Activated CD8-positive, alpha-beta T cell treated with anti-CD3 and anti-CD28 coated beads, Interleukin-2, amount 10 ng/mL, durations not matched to agents 7 days and 5 days (primary cell): ENCODE results near the gene METRNL. TPM values are rescaled to one million over a fixed set of nuclear protein-coding genes. Genes with fewer than 3 reads are reported as not detected.
"Not testable (repeated sequence)": the region's sequence is repeated elsewhere in the genome, so short reads cannot be mapped to it uniquely, and the experiment has no call there.

Source experiments
- ATAC-seq: fragments of 150-1000 bp; cut with Tn5 transposase; one replicate; pipeline ENCODE4 v1.10.0; 2021; ENCODE audit warnings: moderate library complexity
- CTCF ChIA-PET: fragments of 350-600 bp; sonication (Branson Sonifier 250); formaldehyde crosslinking; loops from one replicate; lab custom pipeline; 2021; ENCODE audit warnings: antibody characterized with exemption; lab: Charles Lee
- POLR2A ChIA-PET: fragments of 350-600 bp; sonication (Branson Sonifier 250); formaldehyde crosslinking; loops from one replicate; lab custom pipeline; 2021; ENCODE audit warnings: antibody characterized with exemption; lab: Charles Lee
- DNase-seq: peaks from one replicate; pipeline ENCODE4 v3.0.0-alpha.2; 2020
- H3K27ac Mint-ChIP-seq: one replicate; pipeline ENCODE4 v1.8.0; 2021; ENCODE audit warnings: mild to moderate bottlenecking, mixed read lengths
- H3K27me3 Mint-ChIP-seq: one replicate; pipeline ENCODE4 v1.8.0; 2021; ENCODE audit warnings: low read depth, mixed read lengths
- H3K36me3 Mint-ChIP-seq: one replicate; pipeline ENCODE4 v1.8.0; 2021; ENCODE audit warnings: low read depth, mixed read lengths
- H3K4me1 Mint-ChIP-seq: one replicate; pipeline ENCODE4 v1.8.0; 2021; ENCODE audit warnings: low read depth, mixed read lengths
- H3K4me3 Mint-ChIP-seq: one replicate; pipeline ENCODE4 v1.8.0; 2021; ENCODE audit warnings: mild to moderate bottlenecking, mixed read lengths
- H3K9me3 Mint-ChIP-seq: one replicate; pipeline ENCODE4 v1.8.0; 2022; ENCODE audit warnings: mixed read lengths; ENCODE audit not compliant: insufficient read depth
- total RNA-seq, 2 experiments: library from RNA; stranded (reverse); gene quantifications; one replicate each; pipeline ENCODE4 v1.2.3, GENCODE V29; 2021

Gene METRNL
- total RNA-seq, 2 experiments from 2014 or later, result 3.0 to 4.8 TPM

GRCh38 chr17:83041305-83041704, 38.1 kb upstream of the METRNL start:
- no peak overlapping the region for H3K27ac Mint-ChIP-seq
- ChIA-PET POLR2A (no interaction called here), CTCF (no interaction called here)
- peaks cover 12% of the 10 kb centered on the region for H3K4me1 Mint-ChIP-seq
- H3K36me3 Mint-ChIP-seq, result peaks cover 62% of the 10 kb centered on the region
- peaks cover 26% of the 10 kb centered on the region for H3K9me3 Mint-ChIP-seq
- DNase-seq (no peak), ATAC-seq (no peak)
- no peaks in the 10 kb centered on the region for H3K27me3 Mint-ChIP-seq
- no peak overlapping the region for H3K4me3 Mint-ChIP-seq

DNA sequence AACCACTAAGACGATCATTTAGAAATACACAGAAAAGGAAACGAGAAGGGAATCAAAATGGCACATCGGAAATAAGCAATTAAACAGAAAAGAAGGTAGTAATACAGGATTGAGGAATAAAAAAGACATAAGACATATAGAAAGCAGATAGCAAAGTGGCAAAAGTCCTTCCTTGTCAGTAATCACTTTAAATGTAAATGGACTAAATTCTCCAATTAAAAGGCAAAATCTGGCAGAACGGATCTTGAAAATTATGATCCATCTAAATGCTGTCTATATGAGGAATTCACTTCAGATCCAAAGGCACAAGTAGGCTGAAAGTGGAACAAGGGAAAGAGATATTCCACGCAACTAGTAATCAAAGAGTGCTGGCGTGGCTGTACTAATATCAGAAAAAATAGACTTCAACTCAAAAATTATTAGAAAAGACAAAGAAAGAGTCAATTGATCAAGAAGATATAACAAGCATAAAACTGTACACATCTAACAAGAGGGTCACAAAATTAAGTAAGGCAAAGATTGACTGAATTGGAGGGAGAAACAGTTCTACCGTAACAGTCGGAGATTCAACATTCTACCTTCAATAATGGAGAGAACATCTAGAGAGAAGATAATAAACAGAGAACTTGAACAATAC, 36.8 kb upstream of the METRNL start:
- CTCF ChIA-PET, result interaction anchor here (1.2 kb wide), 1 partner anchor 11 kb away, joined by 3 read pairs; no protein-coding TSS in a partner anchor

GRCh38 chr17:83044479-83044878, 34.9 kb upstream of the METRNL start:
- H3K27ac Mint-ChIP-seq, H3K4me3 Mint-ChIP-seq, ATAC-seq, H3K27me3 Mint-ChIP-seq, DNase-seq, CTCF ChIA-PET: not testable (repeated sequence)
- peaks cover 30% of the 10 kb centered on the region for H3K9me3 Mint-ChIP-seq
- POLR2A ChIA-PET, result interaction anchor here (0.5 kb wide), 1 partner anchor 140 kb away, joined by 3 read pairs; no protein-coding TSS in a partner anchor
- H3K36me3 Mint-ChIP-seq, result peaks cover 70% of the 10 kb centered on the region
- peaks cover 33% of the 10 kb centered on the region for H3K4me1 Mint-ChIP-seq

More for the DNA sequence above, 36.8 kb upstream of the METRNL start:
- DNase-seq, result no peak
- Mint-ChIP-seq H3K4me3 (no peak overlapping the region), H3K36me3 (peaks cover 64% of the 10 kb centered on the region), H3K4me1 (peaks cover 16% of the 10 kb centered on the region), H3K27me3 (no peaks in the 10 kb centered on the region), H3K9me3 (peaks cover 30% of the 10 kb centered on the region), H3K27ac (no peak overlapping the region)
- no peak for ATAC-seq
- POLR2A ChIA-PET, result no interaction called here

DNA sequence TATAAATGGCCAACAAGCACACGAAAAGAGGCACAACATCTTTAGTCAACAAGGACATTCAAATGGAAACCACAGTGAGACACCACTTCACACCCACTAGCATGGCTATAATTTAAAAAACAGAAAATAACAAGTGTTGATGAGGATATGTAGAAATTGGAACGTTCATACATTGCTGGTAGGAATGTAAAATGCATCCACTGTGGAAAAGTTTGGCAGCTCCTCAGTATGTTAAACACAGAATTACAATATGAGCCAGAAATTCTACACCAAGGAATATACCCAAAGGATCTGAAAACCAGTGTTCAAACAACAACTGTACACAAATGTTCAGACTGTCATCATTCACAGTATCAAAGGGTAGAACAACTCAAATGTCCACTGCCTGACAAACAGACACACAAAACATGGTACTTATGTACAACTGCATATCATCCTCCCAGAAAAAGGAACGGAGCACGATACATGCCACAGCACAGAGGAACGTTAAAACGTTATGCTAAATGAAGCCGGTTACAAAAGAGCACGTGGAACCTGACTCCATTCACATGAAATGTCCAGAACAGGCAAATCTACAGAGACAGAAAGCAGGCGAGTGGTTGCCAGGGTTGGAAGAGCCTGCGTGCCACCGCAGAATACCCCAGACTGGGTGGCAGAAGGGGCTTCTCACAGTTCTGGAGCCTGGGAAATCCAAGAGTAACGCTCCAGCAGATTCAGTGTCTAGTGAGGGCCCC, 32.8 kb upstream of the METRNL start:
- H3K27ac Mint-ChIP-seq, result no peak overlapping the region
- H3K4me1 Mint-ChIP-seq, result peaks cover 48% of the 10 kb centered on the region

GRCh38 chr17:83047182-83047478, 32.3 kb upstream of the METRNL start:
- Mint-ChIP-seq H3K36me3 (peaks cover 48% of the 10 kb centered on the region), H3K9me3 (peaks cover 17% of the 10 kb centered on the region), H3K4me3 (no peak overlapping the region), H3K4me1 (peaks cover 50% of the 10 kb centered on the region), H3K27ac (no peak overlapping the region), H3K27me3 (no peaks in the 10 kb centered on the region)
- CTCF ChIA-PET, result no interaction called here
- DNase-seq (no peak), ATAC-seq (no peak)
- POLR2A ChIA-PET, result no interaction called here

More for the DNA sequence above, 32.8 kb upstream of the METRNL start:
- H3K27me3 Mint-ChIP-seq, result no peaks in the 10 kb centered on the region
- ChIA-PET CTCF (interaction anchor here (1.2 kb wide), 1 partner anchor 162 kb away, joined by 3 read pairs; no protein-coding TSS in a partner anchor), POLR2A (no interaction called here)
- no peak for DNase-seq
- no peak overlapping the region for H3K4me3 Mint-ChIP-seq
- peaks cover 52% of the 10 kb centered on the region for H3K36me3 Mint-ChIP-seq
- ATAC-seq, result no peak
- H3K9me3 Mint-ChIP-seq, result peaks cover 22% of the 10 kb centered on the region

DNA sequence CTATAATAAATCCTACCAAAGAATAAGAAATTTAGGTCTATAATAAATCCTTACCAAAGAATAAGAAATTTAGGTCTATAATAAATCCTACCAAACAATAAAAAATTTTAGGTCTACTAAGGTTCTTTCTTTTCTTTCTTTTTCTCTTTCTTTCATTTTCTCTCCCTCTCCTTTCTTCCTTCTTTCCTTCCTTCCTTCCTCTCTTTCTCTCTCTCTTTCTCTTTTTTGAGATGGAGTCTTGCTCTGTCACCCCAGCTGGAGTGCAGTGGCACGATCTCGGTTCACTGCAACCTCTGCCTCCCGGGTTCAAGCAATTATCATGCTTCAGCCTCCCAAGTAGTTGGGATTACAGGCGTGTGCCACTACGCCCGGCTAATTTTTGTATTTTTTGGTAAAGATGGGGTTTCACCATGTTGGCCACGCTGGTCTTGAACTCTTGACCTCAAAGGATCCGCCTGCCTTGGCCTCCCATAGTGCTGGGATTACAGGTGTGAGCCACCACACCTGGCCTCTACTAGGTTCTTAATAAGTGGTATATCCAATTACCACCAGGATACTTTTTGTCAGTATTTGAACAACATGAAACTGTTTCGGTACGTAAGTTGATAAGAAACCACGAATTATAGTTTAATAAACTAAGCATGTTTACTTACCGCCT, 31.5 kb upstream of the METRNL start:
- H3K9me3 Mint-ChIP-seq, CTCF ChIA-PET, ATAC-seq, DNase-seq, H3K27me3 Mint-ChIP-seq: not testable (repeated sequence)
- H3K27ac Mint-ChIP-seq, result peak overlapping the region; percentile 94
- peak overlapping the region; percentile 77 for H3K4me3 Mint-ChIP-seq
- POLR2A ChIA-PET, result interaction anchor here (0.7 to 1.2 kb wide), 4 partner anchors 23 to 91 kb away, joined by 3 to 5 read pairs (median 4); no protein-coding TSS in a partner anchor
- H3K4me1 Mint-ChIP-seq, result peaks cover 51% of the 10 kb centered on the region
- H3K36me3 Mint-ChIP-seq, result peaks cover 40% of the 10 kb centered on the region

GRCh38 chr17:83050651-83051395, 28.6 kb upstream of the METRNL start:
- ATAC-seq, result no peak
- H3K27me3 Mint-ChIP-seq, result no peaks in the 10 kb centered on the region
- POLR2A ChIA-PET, result interaction anchor here (1.0 kb wide), 1 partner anchor 65 kb away, joined by 3 read pairs; no protein-coding TSS in a partner anchor
- no peak for DNase-seq
- CTCF ChIA-PET, result no interaction called here
- H3K36me3 Mint-ChIP-seq, result peaks cover 18% of the 10 kb centered on the region
- peak overlapping the region; percentile 84 for H3K27ac Mint-ChIP-seq
- peaks cover 60% of the 10 kb centered on the region for H3K4me1 Mint-ChIP-seq
- peaks cover 4% of the 10 kb centered on the region for H3K9me3 Mint-ChIP-seq
- peak overlapping the region; percentile 77 for H3K4me3 Mint-ChIP-seq

DNA sequence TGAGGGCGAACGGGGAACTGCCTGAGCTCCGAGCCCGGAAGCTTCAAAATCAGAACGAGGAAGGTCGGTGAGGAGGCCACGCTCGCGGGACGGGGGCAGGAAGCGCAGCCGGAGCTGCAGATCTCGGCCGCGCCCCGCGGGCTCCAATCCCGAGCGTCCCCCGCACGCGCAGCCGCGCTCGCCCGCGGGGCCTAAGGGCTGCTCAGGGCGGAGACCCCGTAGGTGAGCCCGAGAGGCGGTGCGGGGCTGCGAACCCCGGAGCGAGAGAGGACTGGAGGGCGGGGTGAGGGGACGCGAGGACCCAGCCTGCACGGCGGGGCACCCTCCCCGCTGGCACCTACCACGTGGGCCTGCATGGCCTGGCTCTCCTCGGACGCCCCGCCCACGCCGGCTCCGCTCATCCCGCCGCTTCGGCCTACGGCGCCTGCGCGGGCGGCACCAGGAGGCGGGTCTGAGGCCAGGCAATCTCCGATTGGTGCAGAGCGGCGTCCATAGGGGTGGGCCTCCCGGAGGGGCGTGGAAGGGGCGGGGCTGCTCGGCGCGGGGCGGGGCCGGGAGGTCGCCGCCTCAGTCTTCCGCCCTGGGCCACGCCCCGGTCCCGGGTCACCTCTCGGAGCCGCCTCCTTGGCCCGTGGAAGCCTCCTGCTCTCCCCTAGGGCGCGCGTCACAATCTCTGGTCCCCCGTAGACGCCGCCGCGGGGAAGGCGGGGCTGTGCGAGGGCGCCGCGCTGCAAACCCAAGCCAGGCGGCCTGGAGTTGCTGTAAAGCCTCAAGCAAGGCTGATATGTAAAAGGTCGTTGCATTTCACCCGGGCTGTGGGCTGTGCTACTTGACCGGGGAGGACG, 27.8 kb upstream of the METRNL start:
- Mint-ChIP-seq H3K27me3 (no peaks in the 10 kb centered on the region), H3K9me3 (peaks cover 3% of the 10 kb centered on the region), H3K4me1 (peaks cover 56% of the 10 kb centered on the region), H3K27ac (peak overlapping the region; percentile 95), H3K4me3 (peak overlapping the region; percentile 77), H3K36me3 (peaks cover 13% of the 10 kb centered on the region)
- DNase-seq (peak; percentile 98), ATAC-seq (peak; percentile 92)
- POLR2A ChIA-PET, result interaction anchor here (1.0 kb wide), 1 partner anchor 65 kb away, joined by 3 read pairs; no protein-coding TSS in a partner anchor
- CTCF ChIA-PET, result no interaction called here

GRCh38 chr17:83052241-83052564, 27.2 kb upstream of the METRNL start:
- CTCF ChIA-PET, result no interaction called here
- H3K4me3 Mint-ChIP-seq, result peak overlapping the region; percentile 74
- H3K4me1 Mint-ChIP-seq, result peaks cover 54% of the 10 kb centered on the region
- ATAC-seq, result no peak
- H3K36me3 Mint-ChIP-seq, result peaks cover 8% of the 10 kb centered on the region
- POLR2A ChIA-PET, result no interaction called here
- DNase-seq, result peak; percentile 22
- H3K9me3 Mint-ChIP-seq, result no peaks in the 10 kb centered on the region
- H3K27me3 Mint-ChIP-seq, result no peaks in the 10 kb centered on the region
- H3K27ac Mint-ChIP-seq, result peak overlapping the region; percentile 95

GRCh38 chr17:83053021-83053681, 26.3 kb upstream of the METRNL start:
- POLR2A ChIA-PET, result interaction anchor here (1.8 kb wide), 1 partner anchor 148 kb away, joined by 5 read pairs; no protein-coding TSS in a partner anchor
- H3K36me3 Mint-ChIP-seq, result peaks cover 3% of the 10 kb centered on the region
- DNase-seq (peak; percentile 20), ATAC-seq (no peak)
- H3K4me1 Mint-ChIP-seq, result peaks cover 50% of the 10 kb centered on the region
- H3K27ac Mint-ChIP-seq, result peak overlapping the region; percentile 97
- no peaks in the 10 kb centered on the region for H3K9me3 Mint-ChIP-seq
- CTCF ChIA-PET, result no interaction called here
- H3K27me3 Mint-ChIP-seq, result no peaks in the 10 kb centered on the region
- no peak overlapping the region for H3K4me3 Mint-ChIP-seq
